Measurements from ENCODE around the gene OTOS. TPM values are rescaled to one million over a fixed set of nuclear protein-coding genes. Genes with fewer than 3 reads are reported as not detected.
A peak's percentile ranks its signal among the peaks of the same experiment; 100 is the strongest.

Gene OTOS
- total RNA-seq, 1 donor from 2014 or later: not detected

GRCh38 chr2:240155745-240156390 lies 15.4 kb upstream of the OTOS start:
- intact Hi-C loops (cut with DNase I): no loop called here
- DNase-seq (ENCODE audit: low spot score): peak; percentile 10

- intact Hi-C loops (cut with DNase I): no loop called here
- DNase-seq (ENCODE audit: low spot score): no peak
Observed at GRCh38 chr2:240155048-240155744, 14.7 kb upstream of the OTOS start.

DNA sequence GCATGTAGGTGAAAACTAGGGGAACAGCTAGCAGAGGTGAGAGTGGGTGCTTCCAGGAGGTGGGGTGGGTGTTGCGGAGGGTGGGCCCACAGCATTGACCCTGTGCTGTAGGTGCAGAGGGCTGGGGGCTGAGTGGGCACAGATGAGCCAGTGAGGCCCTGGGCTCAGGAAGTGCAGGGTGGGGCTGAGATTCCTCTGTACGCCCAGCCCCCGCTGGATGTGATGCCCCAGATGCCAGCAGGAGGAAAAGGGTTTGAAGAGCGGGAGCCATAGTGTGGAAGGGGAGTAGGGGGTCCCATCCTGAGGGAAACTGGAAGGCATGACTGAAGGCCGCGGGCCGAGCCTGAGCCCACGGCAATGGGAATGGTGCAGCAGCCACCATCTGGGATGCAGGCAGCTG lies 14.1 kb upstream of the OTOS start:
- DNase-seq (ENCODE audit: low spot score): peak; percentile 19
- intact Hi-C loops (cut with DNase I): loop anchor here (5.0 kb wide), 1 partner anchor 283 kb away; the partner anchor contains the start of gene GPC1

GRCh38 chr2:240153418-240153817 lies 13.0 kb upstream of the OTOS start:
- DNase-seq (ENCODE audit: low spot score): peak; percentile 14
- intact Hi-C loops (cut with DNase I): loop anchor here (5.0 kb wide), 1 partner anchor 284 kb away; the partner anchor contains the start of gene GPC1

GRCh38 chr2:240151477-240152031 lies 11.1 kb upstream of the OTOS start:
- intact Hi-C loops (cut with DNase I): loop anchor here (5.0 kb wide), 1 partner anchor 286 kb away; the partner anchor contains the start of gene GPC1
- DNase-seq (ENCODE audit: low spot score): no peak

DNA sequence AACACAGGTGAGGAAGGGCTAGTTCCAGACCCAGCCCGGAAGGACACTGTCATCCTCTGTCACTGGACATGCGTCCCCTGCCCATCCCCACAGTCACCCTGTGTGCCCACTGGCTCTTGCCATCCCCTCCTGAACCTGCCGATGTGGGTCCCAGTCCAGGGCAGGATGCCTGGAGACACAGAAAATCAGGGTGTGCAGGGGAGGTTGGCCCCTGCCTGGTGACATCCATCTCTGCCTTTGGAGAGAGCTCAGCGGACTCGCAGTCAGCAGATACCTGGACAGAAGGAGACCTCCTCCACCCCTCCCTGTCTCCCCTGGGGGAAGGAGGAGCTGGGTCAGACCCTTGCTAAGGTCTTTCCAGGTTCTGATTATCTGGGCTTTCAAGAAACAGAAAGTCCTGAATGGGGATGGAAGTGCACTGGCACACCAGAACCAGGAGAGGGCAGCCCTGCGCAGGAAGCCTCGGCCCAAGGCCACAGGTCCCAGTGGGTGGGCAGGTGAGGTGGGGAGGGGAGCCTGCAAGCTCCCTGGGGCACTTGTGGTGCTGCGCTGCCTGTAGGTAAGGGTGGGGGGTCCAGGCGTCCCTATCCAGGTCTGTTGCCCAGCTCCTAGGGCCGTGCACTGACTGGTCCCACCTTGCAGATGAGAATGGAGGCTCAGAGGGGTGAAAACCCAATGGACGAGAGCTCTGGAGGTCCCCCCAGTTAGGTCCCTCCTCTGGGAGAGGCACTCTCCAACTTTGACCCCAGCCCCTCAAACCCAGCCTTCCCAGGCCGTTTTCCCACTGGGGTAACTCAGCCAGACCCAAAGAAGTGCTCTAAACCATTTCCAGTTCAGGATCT lies 9.7 kb upstream of the OTOS start:
- no peak for DNase-seq (ENCODE audit: low spot score)
- intact Hi-C loops (cut with DNase I): loop anchor here (5.0 kb wide), 1 partner anchor 287 kb away; the partner anchor contains the start of gene GPC1

- no peak for DNase-seq (ENCODE audit: low spot score)
- intact Hi-C loops (cut with DNase I): no loop called here
Observed at GRCh38 chr2:240147911-240148587, 7.6 kb upstream of the OTOS start.

DNA sequence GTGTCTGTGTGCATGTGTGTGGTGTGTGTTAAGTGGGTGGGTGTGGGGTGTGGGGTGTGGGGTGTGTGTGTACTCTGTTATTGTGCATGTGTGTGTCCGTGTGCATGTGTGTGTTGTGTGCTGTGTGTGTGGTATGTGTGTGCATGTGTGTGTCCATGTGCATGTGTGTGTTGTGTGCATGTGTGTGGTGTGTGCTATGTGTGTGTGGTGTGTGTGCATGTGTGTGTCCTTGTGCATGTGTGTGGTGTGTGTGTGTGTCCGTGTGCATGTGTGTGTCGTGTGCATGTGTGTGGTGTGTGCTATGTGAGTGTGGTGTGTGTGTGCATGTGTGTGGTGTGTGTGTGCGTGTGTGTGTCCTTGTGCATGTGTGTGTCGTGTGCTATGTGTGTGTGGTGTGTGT lies 6.9 kb upstream of the OTOS start:
- intact Hi-C loops (cut with DNase I): no loop called here
- no peak for DNase-seq (ENCODE audit: low spot score)

GRCh38 chr2:240146627-240147278 lies 6.3 kb upstream of the OTOS start:
- intact Hi-C loops (cut with DNase I): no loop called here
- DNase-seq (ENCODE audit: low spot score): no peak

DNA sequence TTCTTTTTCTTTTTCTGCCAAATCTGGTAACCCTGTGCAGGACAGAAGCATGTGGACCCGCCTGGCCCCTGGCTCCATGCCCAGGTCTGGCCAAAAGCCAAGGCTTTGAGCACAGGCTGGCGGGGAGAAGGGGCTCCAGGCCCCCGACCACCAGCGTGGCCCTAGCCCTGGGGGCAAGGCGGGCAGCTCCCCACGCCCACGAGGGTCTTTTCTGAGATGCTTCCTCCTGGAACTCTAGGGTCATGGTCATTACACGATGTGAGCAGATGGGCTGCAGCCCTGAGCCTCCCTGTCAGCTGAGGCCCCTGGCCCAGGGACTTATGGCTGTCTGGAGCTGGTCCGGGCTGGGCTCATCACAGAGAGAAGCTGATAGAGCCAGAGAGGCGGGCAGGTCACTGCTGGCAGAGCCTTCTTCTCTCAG lies 5.7 kb upstream of the OTOS start:
- intact Hi-C loops (cut with DNase I): no loop called here
- no peak for DNase-seq (ENCODE audit: low spot score)

GRCh38 chr2:240145461-240145860 lies 5.0 kb upstream of the OTOS start:
- intact Hi-C loops (cut with DNase I): no loop called here
- no peak for DNase-seq (ENCODE audit: low spot score)

DNA sequence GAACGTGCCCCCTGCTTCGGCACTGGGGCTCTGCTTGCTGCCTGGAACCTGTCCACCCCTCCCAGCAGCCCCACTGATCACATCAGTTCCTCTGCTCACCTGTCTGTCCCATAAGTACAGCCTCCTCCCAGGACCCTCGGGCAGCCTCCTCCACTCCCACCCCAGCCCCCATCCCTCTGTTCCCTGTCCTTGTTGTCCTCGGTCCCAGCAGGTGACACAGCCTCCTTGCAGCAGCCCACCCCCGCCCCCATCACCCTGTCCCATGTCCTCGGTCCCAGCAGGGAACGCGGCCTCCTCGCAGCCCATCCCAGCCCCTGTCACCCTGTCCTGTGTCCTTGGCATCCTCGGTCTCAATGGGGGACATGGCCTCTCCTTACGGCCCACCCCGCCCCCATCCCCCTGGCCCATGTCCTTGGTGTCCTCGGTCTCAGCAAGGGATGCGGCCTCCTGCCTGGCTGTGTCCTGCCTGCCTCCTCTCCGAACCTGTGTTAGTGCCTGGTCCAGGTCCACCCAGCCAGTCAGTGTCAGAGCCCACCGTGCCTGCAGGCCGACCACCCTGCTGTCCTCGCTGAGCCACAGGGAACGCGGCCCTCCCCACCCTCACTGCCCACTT lies 4.3 kb upstream of the OTOS start:
- intact Hi-C loops (cut with DNase I): loop anchor here (5.0 kb wide), 1 partner anchor 1107 kb away; no protein-coding TSS in a partner anchor
- no peak for DNase-seq (ENCODE audit: low spot score)

DNA sequence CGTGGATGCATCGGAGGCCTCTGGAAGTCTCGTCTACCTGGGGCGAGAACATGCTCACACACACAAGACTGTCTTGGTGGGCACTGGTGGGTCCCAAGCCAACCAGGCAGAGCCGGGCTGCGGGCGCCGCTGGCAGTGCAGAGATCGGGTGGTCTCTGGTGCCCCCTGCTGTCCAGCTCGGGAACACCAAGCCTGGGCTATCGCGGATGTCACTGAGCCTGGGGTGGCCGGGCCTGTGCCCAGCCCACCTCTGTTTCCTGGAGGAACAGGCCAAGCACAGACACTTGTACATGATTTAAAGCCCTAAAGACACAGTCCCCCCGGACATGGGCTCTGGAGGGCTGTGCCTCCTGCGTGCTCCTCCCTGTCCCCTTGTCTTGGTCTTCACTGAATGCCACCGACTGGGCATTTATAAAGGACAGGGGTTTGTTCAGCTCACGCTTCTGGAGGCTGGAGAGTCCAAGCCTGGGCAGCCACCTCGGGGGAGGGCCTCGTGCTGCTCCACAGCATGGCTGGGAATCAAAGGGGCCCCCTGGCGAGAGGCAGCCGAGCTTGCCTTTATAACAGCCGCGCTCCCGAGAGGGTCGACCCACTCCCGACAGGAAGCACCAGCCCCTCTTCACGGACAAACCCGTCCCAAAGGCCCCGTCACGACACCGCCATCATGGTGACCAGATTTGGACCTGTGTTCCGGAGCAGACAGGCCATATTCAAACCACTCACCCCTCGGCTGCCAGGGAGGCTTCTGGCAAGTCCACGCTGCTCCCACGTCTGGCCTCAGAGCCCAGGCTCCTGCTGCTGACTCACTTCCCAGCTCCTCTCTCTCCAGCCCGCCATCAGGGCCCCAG lies 3.6 kb upstream of the OTOS start:
- peak; percentile 88 for DNase-seq (ENCODE audit: low spot score)
- intact Hi-C loops (cut with DNase I): loop anchor here (2.0 to 5.0 kb wide), 2 partner anchors 83 to 1107 kb away; no protein-coding TSS in a partner anchor

GRCh38 chr2:240143276-240143675 lies 2.8 kb upstream of the OTOS start:
- intact Hi-C loops (cut with DNase I): loop anchor here (2.0 to 5.0 kb wide), 2 partner anchors 82 to 1106 kb away; no protein-coding TSS in a partner anchor
- DNase-seq (ENCODE audit: low spot score): no peak

- intact Hi-C loops (cut with DNase I): loop anchor here (2.0 to 5.0 kb wide), 2 partner anchors 82 to 1106 kb away; no protein-coding TSS in a partner anchor
- no peak for DNase-seq (ENCODE audit: low spot score)
Observed at GRCh38 chr2:240142859-240143258, 2.4 kb upstream of the OTOS start.

DNA sequence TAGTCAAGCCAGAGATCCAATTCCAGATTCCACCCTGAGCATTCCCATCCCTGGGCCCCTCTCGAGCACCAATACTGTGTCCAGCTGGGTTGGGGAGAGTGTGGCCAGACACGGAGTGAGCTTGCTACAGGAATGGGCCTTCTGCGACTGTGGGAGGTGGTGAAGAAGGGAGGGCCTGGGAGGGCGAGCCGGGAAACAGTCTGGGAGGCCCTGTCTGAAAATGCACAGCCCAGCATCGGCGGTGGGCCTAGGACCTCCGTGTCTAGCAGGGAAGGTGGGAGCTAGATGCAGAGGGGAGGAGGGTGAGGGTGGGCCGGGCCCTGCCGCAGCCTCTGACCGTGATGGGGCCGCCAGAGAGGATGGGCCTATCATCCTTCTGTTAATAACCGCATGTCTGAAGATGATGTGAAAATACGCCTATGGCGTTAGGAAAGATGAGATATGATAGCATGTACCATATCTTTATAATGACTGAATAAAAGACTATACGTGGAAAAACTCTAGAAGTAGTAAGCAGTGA lies 1.9 kb upstream of the OTOS start:
- peak; percentile 29 for DNase-seq (ENCODE audit: low spot score)
- intact Hi-C loops (cut with DNase I): loop anchor here (2.0 to 5.0 kb wide), 2 partner anchors 82 to 1105 kb away; no protein-coding TSS in a partner anchor

GRCh38 chr2:240141736-240142135 lies 1.3 kb upstream of the OTOS start:
- intact Hi-C loops (cut with DNase I): loop anchor here (2.0 to 5.0 kb wide), 2 partner anchors 81 to 1104 kb away; no protein-coding TSS in a partner anchor
- peak; percentile 41 for DNase-seq (ENCODE audit: low spot score)

Data from cardiac septum (tissue), 1 donor.